ENCODE data around the gene PRDM15.

PRDM15 gene

GRCh38 chr21:41879190-41879998 is at the start of gene PRDM15:
TSS of gene PRDM15 (minus strand) at chr21:41879344. CDS start at chr21:41860363, 18,981 bp downstream.
- peak; percentile 75 for DNase-seq

GRCh38 chr21:41928621-41929220 is 49.6 kb upstream of the PRDM15 start:
- no peak for DNase-seq

- DNase-seq: no peak
Observed at GRCh38 chr21:41927727-41928409, 48.7 kb upstream of the PRDM15 start.

- no peak for DNase-seq
Observed at GRCh38 chr21:41926807-41927171, 47.6 kb upstream of the PRDM15 start.

- DNase-seq: no peak
Observed at GRCh38 chr21:41926117-41926806, 47.1 kb upstream of the PRDM15 start.

GRCh38 chr21:41925767-41926116 is 46.6 kb upstream of the PRDM15 start:
- DNase-seq: no peak

- no peak for DNase-seq
Observed at GRCh38 chr21:41924368-41924754, 45.2 kb upstream of the PRDM15 start.

- DNase-seq: no peak
Observed at GRCh38 chr21:41923631-41924367, 44.7 kb upstream of the PRDM15 start.

GRCh38 chr21:41923186-41923585 is 44.0 kb upstream of the PRDM15 start:
- DNase-seq: no peak

- no peak for DNase-seq
Observed at GRCh38 chr21:41921021-41921420, 41.9 kb upstream of the PRDM15 start.

- DNase-seq: no peak
Observed at GRCh38 chr21:41920476-41920875, 41.3 kb upstream of the PRDM15 start.

- DNase-seq: no peak
Observed at GRCh38 chr21:41919666-41920398, 40.7 kb upstream of the PRDM15 start.

- DNase-seq: no peak
Observed at GRCh38 chr21:41918561-41919358, 39.6 kb upstream of the PRDM15 start.

- no peak for DNase-seq
Observed at GRCh38 chr21:41917531-41917930, 38.4 kb upstream of the PRDM15 start.

- no peak for DNase-seq
Observed at GRCh38 chr21:41916888-41917433, 37.8 kb upstream of the PRDM15 start.

GRCh38 chr21:41914965-41915364 is 35.8 kb upstream of the PRDM15 start:
- no peak for DNase-seq

- DNase-seq: no peak
Observed at GRCh38 chr21:41914358-41914757, 35.2 kb upstream of the PRDM15 start.

GRCh38 chr21:41913230-41913629 is 34.1 kb upstream of the PRDM15 start:
- DNase-seq: no peak

- no peak for DNase-seq
Observed at GRCh38 chr21:41908829-41909228, 29.7 kb upstream of the PRDM15 start.

GRCh38 chr21:41907496-41908258 is 28.5 kb upstream of the PRDM15 start:
- DNase-seq: no peak
